HEK293T (cell line): ENCODE measurements around the gene FKBP8.

Source experiments
- CTCF ChIA-PET: fragments of 350-600 bp; formaldehyde crosslinking; extraction: SDS; loops from one replicate; lab custom pipeline; 2021; ENCODE audit warnings: antibody characterized with exemption, inconsistent platforms; lab: Yijun Ruan, JAX
- POLR2A ChIA-PET: fragments of 350-600 bp; formaldehyde crosslinking; extraction: SDS; loops from one replicate; lab custom pipeline; 2020; ENCODE audit warnings: antibody characterized with exemption, inconsistent platforms; lab: Yijun Ruan, JAX
- DNase-seq: peaks from one replicate; pipeline ENCODE4 v3.0.0; 2012; ENCODE audit warnings: mixed read lengths; ENCODE audit errors: extremely low spot score
- ARNT ChIP-seq: fragments of 450-650 bp; IDR thresholded peaks from 2 replicates; pipeline ENCODE4 v1.6.1; 2017; ENCODE audit warnings: mild to moderate bottlenecking
- BHLHE40 ChIP-seq: fragments of 450-650 bp; IDR thresholded peaks from 2 replicates; pipeline ENCODE4 v1.6.1; 2016; ENCODE audit warnings: mild to moderate bottlenecking, moderate library complexity, borderline replicate concordance
- CTBP1 ChIP-seq: fragments of 450-650 bp; IDR thresholded peaks from 2 replicates; pipeline ENCODE4 v1.6.1; 2016; ENCODE audit warnings: borderline replicate concordance
- ELF4 ChIP-seq: fragments of 450-650 bp; IDR thresholded peaks from 2 replicates; pipeline ENCODE4 v1.6.1; 2017; ENCODE audit warnings: antibody characterized with exemption
- FOXA1 ChIP-seq: fragments of 450-650 bp; IDR thresholded peaks from 2 replicates; pipeline ENCODE4 v1.6.1; 2016; ENCODE audit warnings: mild to moderate bottlenecking
- FOXK2 ChIP-seq: fragments of 450-650 bp; IDR thresholded peaks from 2 replicates; pipeline ENCODE4 v1.6.1; 2016; ENCODE audit warnings: mild to moderate bottlenecking
- FOXM1 ChIP-seq: fragments of 450-650 bp; IDR thresholded peaks from 2 replicates; pipeline ENCODE4 v1.6.1; 2017; ENCODE audit warnings: mild to moderate bottlenecking, borderline replicate concordance
- HDGF ChIP-seq: fragments of 450-650 bp; IDR thresholded peaks from 2 replicates; pipeline ENCODE4 v1.6.1; 2017; ENCODE audit warnings: antibody characterized with exemption, borderline replicate concordance
- L3MBTL2 ChIP-seq: fragments of 450-650 bp; conservative IDR thresholded peaks from 2 replicates; pipeline ENCODE4 v1.6.1; 2016; ENCODE audit warnings: mild to moderate bottlenecking
- LEF1 ChIP-seq: fragments of 450-650 bp; IDR thresholded peaks from 2 replicates; pipeline ENCODE4 v1.6.1; 2017; ENCODE audit warnings: mild to moderate bottlenecking, borderline replicate concordance
- NFRKB ChIP-seq: fragments of 450-650 bp; IDR thresholded peaks from 2 replicates; pipeline ENCODE4 v1.6.1; 2016; ENCODE audit warnings: mild to moderate bottlenecking, moderate library complexity
- PKNOX1 ChIP-seq: fragments of 450-650 bp; IDR thresholded peaks from 2 replicates; pipeline ENCODE4 v1.6.1; 2016
- SP1 ChIP-seq: fragments of 450-650 bp; IDR thresholded peaks from 2 replicates; pipeline ENCODE4 v1.6.1; 2017
- SUZ12 ChIP-seq: fragments of 450-650 bp; IDR thresholded peaks from 2 replicates; pipeline ENCODE4 v1.6.1; 2016; ENCODE audit warnings: mild to moderate bottlenecking
- TARDBP ChIP-seq: fragments of 450-650 bp; IDR thresholded peaks from 2 replicates; pipeline ENCODE4 v1.6.1; 2016
- ZNF384 ChIP-seq: fragments of 450-650 bp; IDR thresholded peaks from 2 replicates; pipeline ENCODE4 v1.6.1; 2016

Gene FKBP8

DNA sequence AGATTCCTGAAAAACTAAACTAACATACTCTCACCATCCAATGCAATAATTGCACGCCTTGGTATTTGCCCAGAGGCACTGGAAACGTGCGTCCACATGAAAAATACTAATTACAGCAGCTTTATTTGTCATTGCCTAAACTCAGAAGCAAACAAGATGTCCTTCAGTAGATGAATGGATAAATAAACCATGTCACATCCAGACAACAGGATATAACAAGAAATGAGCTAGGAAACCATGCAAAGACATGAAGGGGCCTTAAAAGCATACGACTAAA lies 46.5 kb downstream of the FKBP8 start:
- TF ChIP-seq LEF1 (no peak), ARNT (no peak), SP1 (no peak), FOXK2 (no peak), L3MBTL2 (no peak), SUZ12 (no peak), TARDBP (no peak), ZNF384 (no peak), FOXA1 (no peak), PKNOX1 (no peak), HDGF (no peak), BHLHE40 (no peak), CTBP1 (no peak), NFRKB (no peak), FOXM1 (no peak), ELF4 (no peak)
- CTCF ChIA-PET = interaction anchor here (1.2 to 1.5 kb wide), 2 partner anchors 8 to 23 kb away, joined by 4 to 7 read pairs; no protein-coding TSS in a partner anchor
- POLR2A ChIA-PET = no interaction called here
- no peak for DNase-seq

DNA sequence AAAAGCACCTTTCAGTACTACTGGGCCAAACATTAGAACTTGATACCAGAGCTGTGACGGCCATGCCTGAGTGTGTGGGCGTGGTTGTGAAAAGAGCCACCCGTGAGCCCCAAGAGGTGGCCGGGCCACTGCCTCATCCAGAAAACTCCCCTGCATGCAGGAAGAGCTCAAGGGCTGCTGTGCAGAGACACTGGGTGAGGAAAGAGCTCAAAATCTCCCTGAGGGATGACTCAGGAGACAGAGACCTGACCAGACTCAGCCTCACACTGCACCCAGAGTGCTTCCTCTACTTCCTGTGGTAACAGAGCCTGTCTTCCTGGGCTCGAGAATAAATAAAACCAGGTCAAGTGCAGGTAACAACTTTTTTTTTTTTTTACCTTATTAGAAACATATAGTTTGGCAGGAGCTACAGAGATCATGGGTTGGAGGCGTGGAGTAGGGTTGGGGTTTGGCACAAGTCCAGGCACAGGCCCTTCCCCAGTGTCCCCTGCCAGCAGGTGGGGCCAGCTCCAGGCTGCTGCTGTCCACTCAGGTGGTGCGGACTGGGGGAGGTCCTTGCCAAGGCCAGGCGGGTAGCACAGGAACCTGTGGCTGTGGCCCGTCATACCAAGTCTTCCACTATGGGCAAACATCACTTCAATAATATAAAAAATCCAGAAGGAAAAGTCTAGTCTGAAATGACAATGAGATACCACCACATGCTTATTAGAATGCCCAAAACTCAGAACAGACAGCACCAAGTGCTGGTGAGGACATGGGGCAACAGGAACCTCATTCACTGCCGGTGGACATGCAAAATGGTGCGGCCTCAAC lies 47.0 kb downstream of the FKBP8 start:
- DNase-seq = no peak
- ChIA-PET POLR2A (no interaction called here), CTCF (interaction anchor here (1.2 to 1.5 kb wide), 2 partner anchors 8 to 24 kb away, joined by 4 to 7 read pairs; no protein-coding TSS in a partner anchor)
- TF ChIP-seq ZNF384 (no peak), FOXM1 (no peak), LEF1 (no peak), BHLHE40 (no peak), PKNOX1 (no peak), ARNT (no peak), L3MBTL2 (no peak), NFRKB (no peak), SUZ12 (no peak), CTBP1 (no peak), HDGF (no peak), FOXA1 (no peak), FOXK2 (no peak), SP1 (no peak), ELF4 (no peak)

DNA sequence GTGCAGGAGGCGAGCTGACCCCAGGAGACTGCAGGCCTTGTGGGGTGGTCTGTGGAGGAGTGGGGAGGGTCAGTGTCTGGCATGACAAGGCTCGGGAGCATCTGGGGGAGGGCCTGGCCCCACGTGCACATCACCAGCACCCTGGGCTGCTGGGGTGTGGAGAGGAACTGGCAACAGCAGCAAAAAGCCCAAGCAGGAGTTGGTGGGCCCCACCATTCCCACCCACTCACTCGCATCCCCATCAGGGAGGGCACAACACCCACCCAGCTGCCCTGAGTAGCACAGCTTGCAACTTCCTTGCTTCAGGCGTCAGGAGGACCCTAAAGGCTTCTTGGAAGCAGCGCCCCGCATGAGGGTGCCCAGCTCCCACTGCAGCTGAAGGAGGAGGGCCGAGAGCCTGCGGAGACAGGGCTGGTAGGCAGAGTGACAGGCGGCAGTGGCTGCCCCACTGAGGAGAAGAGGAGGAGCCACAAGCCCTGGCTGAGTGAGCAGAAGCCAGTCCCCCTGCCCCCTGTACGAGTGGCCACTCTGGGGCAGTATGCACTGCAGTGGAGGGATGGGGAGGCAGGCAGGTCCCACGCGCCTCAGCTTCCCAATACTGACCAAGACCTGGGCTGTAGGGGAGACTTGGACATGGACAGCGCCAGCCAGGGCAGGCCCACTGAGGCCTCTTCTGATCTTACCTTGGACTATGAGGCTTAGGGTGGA lies 48.0 kb downstream of the FKBP8 start:
- CTCF ChIA-PET = no interaction called here
- no peak for DNase-seq
- TF ChIP-seq CTBP1 (no peak), ARNT (no peak), NFRKB (no peak), FOXM1 (no peak), HDGF (no peak), FOXA1 (no peak), L3MBTL2 (no peak), SUZ12 (no peak), LEF1 (no peak), FOXK2 (no peak), SP1 (no peak), TARDBP (no peak), PKNOX1 (no peak), ZNF384 (no peak), ELF4 (no peak), BHLHE40 (no peak)
- POLR2A ChIA-PET = no interaction called here

GRCh38 chr19:18494267-18494607 lies 49.1 kb downstream of the FKBP8 start:
- CTCF ChIA-PET = interaction anchor here (1.8 kb wide), 1 partner anchor 26 kb away, joined by 4 read pairs; no protein-coding TSS in a partner anchor
- POLR2A ChIA-PET = no interaction called here

GRCh38 chr19:18493440-18494266 lies 49.7 kb downstream of the FKBP8 start:
- POLR2A ChIA-PET = interaction anchor here (2.0 kb wide), 1 partner anchor 64 kb away, joined by 4 read pairs; the partner anchor contains the start of gene KXD1
- CTCF ChIA-PET = interaction anchor here (0.8 to 1.8 kb wide), 2 partner anchors 17 to 26 kb away, joined by 4 read pairs; no protein-coding TSS in a partner anchor
- DNase-seq = no peak
- TF ChIP-seq ELF4 = no peak
- no peak for TF ChIP-seq BHLHE40
- TF ChIP-seq NFRKB = no peak
- no peak for TF ChIP-seq FOXA1
- TF ChIP-seq ZNF384 = no peak
- TF ChIP-seq FOXM1 = no peak
- no peak for TF ChIP-seq L3MBTL2
- TF ChIP-seq FOXK2 = no peak
- TF ChIP-seq TARDBP = no peak
- no peak for TF ChIP-seq SP1
- TF ChIP-seq SUZ12 = no peak
- TF ChIP-seq HDGF = no peak
- no peak for TF ChIP-seq ARNT

More at GRCh38 chr19:18494267-18494607, 49.1 kb downstream of the FKBP8 start:
- no peak for DNase-seq
- TF ChIP-seq BHLHE40 (no peak), FOXA1 (no peak), CTBP1 (no peak)
